Transverse colon (tissue), 4 donors: ENCODE results near the gene BRAT1.

ENCODE experiments used
- CTCF ChIP-seq, 5 experiments: fragments of 200-600 bp in 3 of 5; fragments of 450-650 bp in 2 of 5; sonication (generic) in 3 of 5; IDR thresholded peaks; 1 replicate in 2 of 5; 2 replicates in 3 of 5; pipeline ENCODE4 v1.5.1; 2016 to 2017; ENCODE audit warnings: antibody characterized with exemption in 5 of 5, inconsistent platforms in 3 of 5, mild to moderate bottlenecking in 2 of 5, moderate library complexity in 1 of 5
- POLR2AphosphoS5 ChIP-seq, 3 donors: sonication (generic); formaldehyde crosslinking; IDR thresholded peaks; one replicate each; pipeline ENCODE4 v1.6.1; 2016; ENCODE audit warnings: antibody characterized with exemption in 3 of 3

- TF ChIP-seq CTCF (IDR thresholded peaks at IDR 0.05) (no peak), POLR2AphosphoS5 (IDR thresholded peaks at IDR 0.05) (no peak)
Measured at GRCh38 chr7:2583798-2584580, 28.7 kb upstream of the BRAT1 start.
